Bronchial epithelial cell (primary cell): ENCODE data around the gene UCMA. TPM values are rescaled to one million over a fixed set of nuclear protein-coding genes. Genes with fewer than 3 reads are reported as not detected.
"Not testable (repeated sequence)": the region's sequence is repeated elsewhere in the genome, so short reads cannot be mapped to it uniquely, and the experiment has no call there.

Source experiments
- DNase-seq: peaks from one replicate; pipeline ENCODE4 v3.0.0-alpha.2; 2010; ENCODE audit warnings: low read depth
- FAIRE-seq: peaks from 2 replicates; lab custom pipeline; 2011; peaks lifted over from hg19 to GRCh38; lab: Jason Lieb, UNC
- H3K27me3 ChIP-seq: 2 replicates; pipeline ENCODE4 v1.5.1; 2011; ENCODE audit warnings: low read length; ENCODE audit not compliant: control insufficient read depth, insufficient read depth
- H3K36me3 ChIP-seq: 2 replicates; pipeline ENCODE4 v1.5.1; 2011; ENCODE audit warnings: low read length; ENCODE audit not compliant: control insufficient read depth, insufficient read depth
- H3K4me3 ChIP-seq: 2 replicates; pipeline ENCODE4 v1.5.1; 2011; ENCODE audit warnings: mild to moderate bottlenecking, low read depth, low read length, control low read depth
- total RNA-seq: library from RNA; depleted of rRNA; stranded (reverse); fragments of >200 nt; gene quantifications from 2 replicates; pipeline ENCODE4 v1.2.1, GENCODE V29; 2014
- TF ChIP-seq, protein P1 (sequence below): IDR thresholded peaks from 2 replicates; pipeline ENCODE4 v1.5.1; 2011; ENCODE audit warnings: mild to moderate bottlenecking, moderate library complexity, low read length, control low read depth, inconsistent platforms; ENCODE audit not compliant: insufficient read depth, severe bottlenecking

UCMA gene
- total RNA-seq, 1 donor from 2014 or later, result not detected

DNA sequence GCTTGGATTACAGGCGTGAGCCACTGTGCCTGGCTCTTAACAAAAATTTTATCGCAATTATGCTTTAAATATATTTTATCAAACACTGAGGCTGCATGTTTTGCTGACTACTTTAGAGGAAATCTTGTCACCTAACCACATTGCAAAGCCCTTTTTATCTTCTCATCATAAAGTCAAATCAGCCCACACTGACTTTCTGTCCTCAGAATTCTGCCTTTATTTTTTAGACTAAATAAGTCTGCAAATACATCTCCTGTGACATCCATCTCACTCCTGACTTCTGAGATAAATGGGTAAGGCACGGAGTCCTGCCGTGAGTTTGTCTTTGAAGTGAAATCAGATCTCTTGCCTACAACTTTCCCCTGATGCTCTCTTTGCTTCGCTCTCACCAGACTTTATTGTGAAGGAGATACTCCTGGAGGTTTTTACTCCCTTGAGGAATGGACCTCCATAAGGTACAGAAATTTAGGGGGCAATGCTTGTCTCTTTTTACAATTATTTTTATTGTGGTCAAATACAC, 23.5 kb upstream of the UCMA start:
- TF ChIP-seq, protein P1, sequence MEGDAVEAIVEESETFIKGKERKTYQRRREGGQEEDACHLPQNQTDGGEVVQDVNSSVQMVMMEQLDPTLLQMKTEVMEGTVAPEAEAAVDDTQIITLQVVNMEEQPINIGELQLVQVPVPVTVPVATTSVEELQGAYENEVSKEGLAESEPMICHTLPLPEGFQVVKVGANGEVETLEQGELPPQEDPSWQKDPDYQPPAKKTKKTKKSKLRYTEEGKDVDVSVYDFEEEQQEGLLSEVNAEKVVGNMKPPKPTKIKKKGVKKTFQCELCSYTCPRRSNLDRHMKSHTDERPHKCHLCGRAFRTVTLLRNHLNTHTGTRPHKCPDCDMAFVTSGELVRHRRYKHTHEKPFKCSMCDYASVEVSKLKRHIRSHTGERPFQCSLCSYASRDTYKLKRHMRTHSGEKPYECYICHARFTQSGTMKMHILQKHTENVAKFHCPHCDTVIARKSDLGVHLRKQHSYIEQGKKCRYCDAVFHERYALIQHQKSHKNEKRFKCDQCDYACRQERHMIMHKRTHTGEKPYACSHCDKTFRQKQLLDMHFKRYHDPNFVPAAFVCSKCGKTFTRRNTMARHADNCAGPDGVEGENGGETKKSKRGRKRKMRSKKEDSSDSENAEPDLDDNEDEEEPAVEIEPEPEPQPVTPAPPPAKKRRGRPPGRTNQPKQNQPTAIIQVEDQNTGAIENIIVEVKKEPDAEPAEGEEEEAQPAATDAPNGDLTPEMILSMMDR, result no peak
- DNase-seq, result no peak

DNA sequence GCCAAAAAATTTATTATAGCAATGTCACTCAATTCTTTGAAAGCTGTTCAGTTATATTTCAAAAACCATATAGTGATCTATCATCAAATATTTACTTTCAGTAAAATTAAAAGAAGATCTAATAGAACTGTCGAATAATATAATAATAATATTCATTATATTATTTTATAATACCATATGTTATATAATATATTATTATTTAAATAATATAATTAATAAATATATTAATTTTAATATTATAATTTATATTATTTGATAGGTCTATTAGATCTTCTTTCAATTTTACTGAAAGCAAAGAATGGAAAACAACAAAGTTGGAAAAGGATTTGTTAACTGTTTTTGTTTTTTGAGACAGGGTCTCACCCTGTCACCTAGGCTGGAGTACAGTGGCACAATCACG, 22.5 kb upstream of the UCMA start:
- Histone ChIP-seq H3K4me3 (no peak overlapping the region), H3K27me3 (no peaks in the 10 kb centered on the region), H3K36me3 (no peaks in the 10 kb centered on the region)
- FAIRE-seq, result no peak
- DNase-seq, result no peak
- TF ChIP-seq, protein P1, result no peak

More for the DNA sequence above, 23.5 kb upstream of the UCMA start:
- H3K4me3 ChIP-seq, result no peak overlapping the region
- H3K27me3 ChIP-seq, result no peaks in the 10 kb centered on the region
- H3K36me3 ChIP-seq, result no peaks in the 10 kb centered on the region
- no peak for FAIRE-seq

DNA sequence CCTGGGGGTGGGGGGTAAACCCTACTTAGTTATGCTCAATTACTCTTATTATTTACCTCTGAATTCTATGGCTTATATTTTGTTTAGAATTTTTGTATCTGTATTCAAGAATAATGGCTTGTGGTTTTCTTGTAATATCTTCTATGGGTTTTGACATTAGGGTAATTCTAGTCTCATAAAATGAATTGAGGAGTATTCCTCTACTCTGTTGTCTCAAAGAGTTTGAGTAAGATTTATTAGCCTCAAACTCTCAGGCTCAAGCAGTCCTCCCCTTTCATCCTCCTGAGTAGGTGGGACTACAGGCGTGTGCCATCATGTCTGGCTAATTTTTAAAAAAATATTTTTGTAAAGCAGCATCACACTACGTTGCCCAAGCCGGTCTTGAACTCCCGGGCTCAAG, 19.6 kb upstream of the UCMA start:
- no peaks in the 10 kb centered on the region for H3K27me3 ChIP-seq
- no peaks in the 10 kb centered on the region for H3K36me3 ChIP-seq
- H3K4me3 ChIP-seq, result no peak overlapping the region
- TF ChIP-seq, protein P1, result no peak
- FAIRE-seq, result no peak
- no peak for DNase-seq

DNA sequence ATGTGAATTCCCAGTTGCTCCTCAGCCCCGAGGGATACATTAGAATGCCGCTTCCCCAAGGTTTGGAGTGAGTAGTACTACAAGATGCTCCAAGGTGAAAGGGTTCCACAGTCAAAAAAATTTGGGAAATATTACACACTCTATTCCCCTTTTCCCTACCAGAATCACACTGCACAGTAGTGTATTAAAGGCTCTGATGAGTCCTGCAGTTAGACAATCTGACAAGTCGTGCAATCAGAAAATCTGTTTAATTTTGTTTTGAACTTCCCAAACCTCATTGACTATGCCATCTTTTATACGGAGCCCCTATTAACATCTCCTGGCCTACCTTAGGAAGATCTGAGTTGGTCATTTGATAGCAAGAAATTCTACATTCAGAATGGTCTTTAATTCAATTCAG, 13.6 kb upstream of the UCMA start:
- Histone ChIP-seq H3K4me3 (no peak overlapping the region), H3K36me3 (no peaks in the 10 kb centered on the region), H3K27me3 (no peaks in the 10 kb centered on the region)
- TF ChIP-seq, protein P1, result no peak
- FAIRE-seq (no peak), DNase-seq (no peak)

DNA sequence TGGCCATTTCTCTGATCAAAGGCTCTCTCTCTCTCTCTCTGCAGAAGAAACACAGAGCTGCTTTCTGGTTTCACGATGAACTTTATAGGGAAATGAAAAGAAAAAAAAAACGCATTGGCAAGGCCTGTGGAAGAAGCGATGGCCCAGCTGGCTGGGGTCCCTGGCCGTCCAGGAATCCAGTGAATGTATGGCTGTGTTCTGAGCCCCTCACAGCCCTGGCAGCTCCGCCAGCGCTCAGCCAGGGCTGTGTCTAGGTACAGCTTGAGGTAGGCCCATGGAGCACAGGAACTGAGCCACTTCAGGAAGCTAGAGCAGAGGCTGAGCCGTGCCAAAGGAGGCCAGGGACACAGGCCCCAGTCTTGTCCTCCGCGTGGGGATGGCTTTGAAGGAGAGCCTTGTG, 13.1 kb upstream of the UCMA start:
- FAIRE-seq (no peak), DNase-seq (no peak)
- TF ChIP-seq, protein P1, result no peak
- Histone ChIP-seq H3K4me3 (no peak overlapping the region), H3K36me3 (no peaks in the 10 kb centered on the region), H3K27me3 (no peaks in the 10 kb centered on the region)

DNA sequence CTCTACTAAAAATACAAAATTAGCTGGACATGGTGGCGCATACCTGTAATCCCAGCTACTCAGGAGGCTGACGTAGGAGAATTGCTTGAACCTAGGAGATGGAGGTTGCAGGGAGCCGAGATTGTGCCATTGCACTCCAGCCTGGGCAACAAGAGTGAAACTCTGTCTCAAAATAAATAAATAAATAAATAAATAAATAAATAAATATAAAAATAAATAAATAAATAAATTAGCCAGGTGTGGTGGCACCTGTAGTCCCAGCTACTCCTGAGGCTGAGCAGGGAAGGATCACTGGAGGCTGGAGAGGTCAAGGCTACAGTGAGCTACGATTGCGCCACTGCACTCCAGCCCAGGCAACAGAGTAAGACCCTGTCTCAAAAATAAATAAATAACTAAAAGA, 8.1 kb upstream of the UCMA start:
- not testable (repeated sequence) for DNase-seq, H3K27me3 ChIP-seq, H3K4me3 ChIP-seq, FAIRE-seq, H3K36me3 ChIP-seq
